Muscle of arm (tissue), 12 donors: ENCODE results near the gene RUSF1. TPM values are rescaled to one million over a fixed set of nuclear protein-coding genes. Genes with fewer than 3 reads are reported as not detected.
"Not testable (repeated sequence)": the region's sequence is repeated elsewhere in the genome, so short reads cannot be mapped to it uniquely, and the experiment has no call there.

ENCODE experiments used
- DNase-seq: peaks from one replicate; pipeline ENCODE4 v3.0.0-alpha.2; 2013
- polyA plus RNA-seq, 12 donors: library from polyadenylated mRNA; unstranded; fragments of 120-200 nt; gene quantifications; one replicate each; pipeline ENCODE4 v1.2.1, GENCODE V29; 2013; ENCODE audit not compliant: insufficient read length in 12 of 12

The RUSF1 gene
- polyA plus RNA-seq, 12 donors: 37.1 to 73.0 (median 45.6) TPM; not detected in 1

DNA sequence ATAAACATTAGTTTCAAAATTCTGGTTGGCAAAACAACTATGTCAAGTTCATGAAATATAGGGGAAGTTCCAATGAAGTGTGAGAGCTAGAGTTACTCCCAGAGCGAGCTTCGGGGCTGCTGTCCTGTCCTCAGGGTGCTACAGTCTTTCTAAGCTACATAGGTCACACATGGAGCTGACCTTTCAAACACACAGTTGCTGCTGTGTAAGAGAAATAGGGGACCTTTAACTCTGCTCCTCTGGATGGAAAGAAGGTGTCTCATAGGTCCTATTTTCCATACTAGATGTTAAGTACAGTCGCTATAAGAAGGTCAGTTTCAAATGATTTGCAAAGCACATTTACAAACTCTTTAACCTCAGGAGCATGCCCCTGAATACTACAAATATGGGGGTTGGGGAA lies 13.2 kb upstream of the RUSF1 start:
- no peak for DNase-seq

DNA sequence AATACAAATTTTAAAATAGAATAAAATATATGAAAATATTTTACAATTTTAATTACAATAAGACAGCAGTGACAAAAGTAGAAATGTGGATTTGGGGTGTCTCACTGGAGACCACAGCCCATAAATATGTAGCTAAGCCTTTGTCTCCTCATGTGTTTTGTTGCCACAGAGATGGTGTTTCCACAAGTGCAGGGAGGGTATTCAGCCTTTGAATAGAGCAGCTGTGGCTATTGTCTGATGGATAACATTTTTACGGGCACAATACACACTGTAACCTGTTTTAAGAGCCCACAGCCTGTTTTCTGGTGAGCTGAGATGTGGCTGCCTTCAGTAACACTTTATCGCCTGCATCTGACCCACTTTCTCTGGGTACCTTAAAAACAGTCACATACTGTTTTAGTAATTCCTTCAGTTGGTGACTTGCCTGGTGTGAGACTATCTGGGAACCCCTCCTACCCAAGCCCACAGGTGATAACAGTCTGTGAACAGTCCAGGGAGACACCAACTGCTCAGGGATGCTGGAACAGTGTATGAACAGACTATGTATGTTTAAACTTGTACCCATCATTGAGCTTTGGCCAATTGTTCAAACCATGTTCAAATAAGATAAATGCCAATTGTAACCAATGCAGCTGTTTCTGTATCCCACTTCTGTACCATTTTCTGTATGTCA lies 11.7 kb upstream of the RUSF1 start:
- no peak for DNase-seq

DNA sequence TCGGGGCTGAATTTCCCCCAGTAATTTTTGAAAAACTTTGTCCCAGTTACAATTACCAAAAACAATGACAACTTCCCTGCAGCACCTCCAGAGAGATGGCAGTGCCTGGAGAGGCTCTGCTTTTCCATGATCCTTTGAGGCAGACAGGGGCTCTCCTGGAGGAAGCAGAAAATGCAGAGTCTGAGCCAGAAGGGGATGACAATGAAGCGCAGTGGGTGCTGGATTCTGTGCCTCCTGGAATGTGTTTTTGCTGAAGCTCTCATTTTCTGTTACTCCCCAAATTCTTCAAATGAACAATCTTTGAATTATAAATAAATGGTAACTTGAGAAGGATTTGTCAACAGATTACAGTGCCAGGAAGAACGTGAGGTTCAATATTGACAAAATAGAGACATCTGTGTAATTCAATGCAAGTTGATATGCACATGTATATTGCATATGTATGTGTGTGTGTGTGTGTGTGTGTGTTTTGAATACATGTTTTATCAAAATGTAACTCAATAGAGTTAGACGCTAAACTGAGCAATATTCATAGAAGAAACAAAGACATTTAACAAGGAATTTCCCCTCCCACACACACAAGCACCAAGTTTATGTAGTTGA lies 9.7 kb upstream of the RUSF1 start:
- DNase-seq: no peak

DNA sequence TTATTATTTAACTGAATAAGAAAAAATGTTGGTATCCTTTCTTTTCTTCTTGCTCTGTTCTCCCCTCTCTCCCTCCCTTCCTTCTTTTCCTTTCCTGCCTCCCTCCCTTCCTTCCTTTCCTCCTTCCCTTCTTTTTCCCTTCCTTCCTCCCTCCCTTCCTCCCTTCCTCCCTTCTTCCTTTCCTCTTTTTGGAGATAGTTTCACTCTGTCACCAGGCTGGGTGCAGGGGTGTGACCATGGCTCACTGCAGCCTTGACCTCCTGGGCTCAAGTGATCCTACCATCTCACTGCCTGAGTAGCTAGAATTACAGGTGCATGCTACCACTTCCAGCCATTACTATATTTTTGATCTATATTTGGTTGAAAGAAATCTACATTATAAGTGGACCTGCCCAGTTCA lies 5.7 kb upstream of the RUSF1 start:
- no peak for DNase-seq

DNA sequence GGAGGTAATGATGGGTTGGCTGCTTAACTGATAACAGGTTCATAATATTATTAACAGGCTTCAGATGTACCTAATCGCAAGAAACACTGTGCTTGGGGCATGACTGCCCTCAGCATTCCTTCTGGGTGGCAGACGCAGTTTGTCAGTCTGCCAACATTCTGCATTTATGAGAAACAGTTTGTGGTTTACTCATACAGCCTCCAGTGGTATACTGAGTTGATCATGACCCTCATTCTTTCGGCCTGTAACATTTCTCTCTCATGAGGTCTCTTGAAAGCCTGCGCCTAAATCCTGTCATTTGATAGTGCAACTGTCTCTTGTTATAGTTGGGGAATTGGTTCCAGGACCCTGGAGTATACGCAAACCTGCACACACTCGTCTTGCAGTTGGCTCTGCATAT lies 4.9 kb upstream of the RUSF1 start:
- DNase-seq: no peak

DNA sequence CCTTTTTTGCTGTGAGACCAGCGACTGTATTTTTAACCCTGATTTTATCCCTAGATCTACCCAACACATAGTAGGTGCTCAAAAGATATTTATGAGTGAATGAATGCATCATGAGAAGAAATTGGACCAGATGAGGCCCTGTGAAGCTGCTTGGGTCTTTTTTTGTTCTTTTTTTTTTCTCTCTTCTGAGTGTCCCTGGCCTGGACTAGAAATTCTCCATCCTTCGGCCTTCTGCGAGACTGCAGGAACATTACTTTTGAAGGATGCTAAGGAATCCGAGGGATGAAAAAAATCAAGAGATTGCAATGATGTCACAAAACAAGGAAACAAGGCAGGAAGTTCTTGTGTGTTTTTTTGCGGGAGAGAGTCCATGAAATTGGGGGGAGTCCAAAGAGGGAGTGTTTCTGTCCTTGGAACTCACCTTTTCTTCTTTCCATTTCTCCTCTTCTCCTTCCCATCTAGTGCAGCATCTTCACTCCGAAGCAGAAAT lies 560 bp upstream of the RUSF1 start:
- peak; percentile 69 for DNase-seq

DNA sequence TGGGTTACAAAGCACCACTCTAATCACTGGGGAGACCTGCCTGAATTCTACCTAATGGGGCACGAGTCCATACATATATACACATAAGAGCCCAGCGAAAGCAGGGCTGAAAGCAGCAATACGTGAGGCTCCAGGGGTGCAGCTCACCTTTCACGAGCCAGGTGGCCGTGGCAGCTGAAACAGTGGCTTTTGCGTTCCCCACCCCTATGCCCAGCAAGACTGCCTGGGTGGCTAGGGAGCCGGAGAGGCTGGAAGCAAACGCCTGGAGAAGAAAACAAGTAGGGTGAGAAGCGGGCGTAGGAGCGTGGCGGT lies 618 bp downstream of the RUSF1 start:
- no peak for DNase-seq

DNA sequence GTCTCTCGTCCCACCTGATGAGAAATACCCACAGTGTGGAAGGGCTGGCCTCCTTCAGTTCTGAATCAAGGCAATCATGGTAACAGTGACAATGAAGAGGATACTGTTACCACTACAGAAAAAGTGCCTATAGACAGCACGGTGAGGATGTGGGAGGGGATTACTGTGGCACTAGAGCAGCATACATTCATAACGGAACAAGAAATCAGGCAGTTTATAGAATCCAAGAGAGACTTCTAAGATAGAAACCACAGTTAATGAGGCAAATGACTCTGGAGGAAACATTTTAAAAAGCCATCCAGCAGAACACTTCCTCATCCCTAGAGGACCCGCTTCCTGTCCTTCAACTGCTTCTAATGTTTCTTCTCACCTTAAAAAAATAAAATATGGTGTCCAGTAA lies 2.7 kb downstream of the RUSF1 start:
- no peak for DNase-seq

DNA sequence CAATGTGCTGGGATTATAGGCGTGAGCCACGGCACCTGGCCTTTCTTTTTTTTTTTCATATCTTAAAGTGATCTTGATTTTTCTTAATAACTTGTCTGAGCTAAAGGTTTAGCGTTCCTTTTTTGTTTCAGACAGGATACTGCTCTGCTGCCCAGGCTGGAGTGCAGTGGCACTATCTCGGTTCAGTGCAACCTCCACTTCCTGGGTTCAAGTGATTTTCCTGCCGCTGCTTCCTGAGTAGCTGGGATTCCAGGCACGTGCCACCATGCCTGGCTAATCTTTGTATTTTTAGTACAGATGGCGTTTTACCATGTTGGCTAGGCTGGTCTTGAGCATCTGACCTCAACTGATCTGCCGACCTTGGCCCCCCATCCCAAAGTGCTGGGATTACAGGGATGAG lies 4.0 kb downstream of the RUSF1 start:
- DNase-seq: no peak

DNA sequence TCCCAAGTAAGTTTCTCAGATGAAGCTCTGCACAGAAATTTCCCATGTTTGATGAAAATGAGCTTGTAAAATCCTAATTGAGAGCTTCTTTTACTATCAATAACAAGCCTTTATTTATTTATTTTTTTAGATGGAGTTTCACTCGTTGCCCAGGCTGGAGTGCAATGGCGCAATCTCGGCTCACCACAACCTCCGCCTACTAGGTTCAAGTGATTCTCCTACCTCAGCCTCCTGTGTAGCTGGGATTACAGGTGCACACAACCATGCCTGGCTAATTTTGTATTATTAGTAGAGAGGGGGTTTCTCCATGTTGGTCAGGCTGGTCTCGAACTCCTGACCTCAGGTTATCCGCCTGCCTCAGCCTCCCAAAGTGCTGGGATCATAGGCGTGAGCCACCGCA lies 4.6 kb downstream of the RUSF1 start:
- not testable (repeated sequence) for DNase-seq

DNA sequence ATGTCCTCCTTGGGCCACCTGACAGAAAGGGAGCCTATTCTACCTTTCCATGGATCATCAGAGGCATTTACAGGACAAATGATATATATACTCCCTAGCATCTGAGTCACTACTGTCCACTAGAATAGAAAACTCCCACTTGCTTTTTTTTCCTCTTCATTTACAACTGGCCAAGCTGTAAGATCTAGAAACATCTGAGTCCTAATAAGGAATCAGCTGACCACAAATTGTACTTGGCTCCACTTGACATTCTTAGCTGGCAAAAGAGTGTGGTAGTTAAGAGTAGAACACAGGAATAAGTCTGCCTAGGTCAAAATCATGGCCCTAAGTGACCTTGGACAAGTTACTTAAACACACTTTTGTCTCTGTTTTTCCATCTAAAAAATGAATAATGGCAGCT lies 5.2 kb downstream of the RUSF1 start:
- DNase-seq: no peak

DNA sequence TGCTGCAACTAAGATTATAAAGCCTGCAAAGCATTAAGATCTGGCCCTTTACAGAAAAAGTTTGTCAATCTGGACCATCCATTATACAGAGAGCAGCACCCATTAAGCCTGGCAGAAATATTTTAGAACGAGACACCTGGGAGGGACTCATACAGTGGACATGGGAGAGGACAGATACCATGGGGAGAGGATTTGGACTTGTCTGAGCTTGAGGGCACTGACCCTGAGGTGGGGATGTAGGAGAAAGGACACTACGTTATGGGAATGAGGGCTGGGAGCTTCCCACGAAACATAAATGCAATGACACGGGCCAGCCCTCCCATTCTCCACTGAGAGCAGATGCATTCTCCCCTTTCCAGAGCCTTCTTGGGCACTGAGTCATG lies 6.2 kb downstream of the RUSF1 start:
- DNase-seq: no peak

DNA sequence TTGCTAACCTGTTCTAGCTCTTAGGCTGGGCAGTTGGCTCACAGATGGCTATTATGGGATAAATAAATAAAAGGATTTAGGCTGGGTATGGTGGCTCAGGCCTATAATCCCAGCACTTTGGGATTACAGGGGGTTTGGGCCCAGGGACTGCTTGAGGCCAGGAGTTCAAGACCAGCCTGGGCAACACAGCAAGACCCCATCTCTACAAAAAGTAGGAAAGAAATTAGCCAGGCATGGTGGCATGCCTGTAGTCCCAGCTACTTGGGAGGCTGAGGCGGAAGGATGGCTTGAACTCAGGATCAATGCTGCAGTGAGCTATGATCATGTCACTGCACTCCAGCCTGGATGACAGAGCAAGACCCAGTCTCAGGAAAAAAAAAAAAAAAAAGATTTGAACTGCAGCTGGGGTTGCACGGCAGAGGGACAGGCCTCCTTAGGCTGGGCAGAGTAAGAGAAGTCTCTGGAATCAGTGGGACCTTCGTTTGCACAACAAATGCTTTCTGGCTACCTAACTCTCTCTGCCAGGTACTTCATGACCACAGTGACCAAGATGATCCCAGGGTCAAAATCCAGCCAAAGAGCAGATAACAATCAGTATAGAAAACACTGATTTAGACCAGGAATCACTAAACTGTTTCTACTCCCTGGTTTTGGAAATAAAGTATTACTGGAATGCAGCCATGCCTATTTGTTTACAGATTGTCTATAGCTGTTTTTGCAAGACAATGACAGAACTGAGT lies 6.8 kb downstream of the RUSF1 start:
- no peak for DNase-seq

DNA sequence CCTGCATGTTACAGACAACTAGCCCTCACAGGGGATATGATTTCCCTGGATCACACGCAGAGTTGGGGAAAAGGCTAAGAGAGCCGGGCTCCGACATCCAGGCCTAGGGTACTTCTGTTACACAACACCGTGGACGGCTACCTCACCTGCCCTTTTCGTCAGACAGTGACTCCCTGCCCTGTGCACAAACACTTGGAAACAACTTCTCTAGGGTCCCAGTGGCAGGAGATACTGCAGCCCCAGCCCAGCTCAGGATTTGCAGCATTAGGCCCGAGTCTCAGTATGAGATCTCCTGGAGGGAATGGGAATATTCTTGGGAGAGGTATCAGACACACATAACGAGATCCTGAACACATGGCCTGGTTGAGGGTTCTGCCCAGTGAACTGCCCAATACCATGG lies 8.3 kb downstream of the RUSF1 start:
- no peak for DNase-seq

DNA sequence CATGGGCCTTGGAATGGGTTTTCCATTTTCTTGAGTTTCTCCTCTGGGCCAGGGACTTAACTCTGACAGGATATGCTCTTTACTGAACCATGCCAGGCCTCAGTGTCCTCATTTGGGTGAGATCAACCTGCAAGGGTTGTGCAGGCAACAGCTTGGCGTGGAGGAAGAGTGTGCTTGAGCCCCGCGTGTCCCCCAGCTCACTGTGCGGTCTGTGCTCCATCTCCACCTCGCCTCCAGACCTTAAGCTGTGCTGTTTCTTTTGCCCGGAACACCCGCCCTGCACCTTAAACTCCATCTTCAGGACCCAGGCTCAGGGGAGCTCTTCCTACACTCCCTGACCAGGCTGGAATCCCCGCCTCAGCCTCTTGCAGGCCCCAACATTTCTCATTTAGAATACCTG lies 9.7 kb downstream of the RUSF1 start:
- no peak for DNase-seq

DNA sequence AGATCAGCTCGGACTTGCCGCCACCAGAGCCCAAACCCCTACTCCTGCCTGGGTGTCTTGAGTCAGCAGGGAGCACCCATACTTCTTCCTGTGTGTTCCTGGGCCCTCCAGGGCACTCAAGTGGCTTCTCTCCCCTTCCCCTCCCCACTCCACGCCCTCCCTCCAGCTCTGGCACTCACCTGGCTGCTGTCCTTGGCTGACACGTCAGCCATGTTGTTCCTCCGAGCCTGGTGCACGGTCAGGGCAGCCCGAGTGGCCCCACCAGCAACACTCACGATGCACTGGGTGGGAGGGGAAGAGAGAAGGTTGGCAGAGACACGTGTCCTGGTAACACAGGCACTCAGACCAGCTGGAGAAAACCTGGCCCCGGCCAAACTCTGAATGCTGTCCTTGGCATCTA lies 11.5 kb downstream of the RUSF1 start:
- DNase-seq: no peak

DNA sequence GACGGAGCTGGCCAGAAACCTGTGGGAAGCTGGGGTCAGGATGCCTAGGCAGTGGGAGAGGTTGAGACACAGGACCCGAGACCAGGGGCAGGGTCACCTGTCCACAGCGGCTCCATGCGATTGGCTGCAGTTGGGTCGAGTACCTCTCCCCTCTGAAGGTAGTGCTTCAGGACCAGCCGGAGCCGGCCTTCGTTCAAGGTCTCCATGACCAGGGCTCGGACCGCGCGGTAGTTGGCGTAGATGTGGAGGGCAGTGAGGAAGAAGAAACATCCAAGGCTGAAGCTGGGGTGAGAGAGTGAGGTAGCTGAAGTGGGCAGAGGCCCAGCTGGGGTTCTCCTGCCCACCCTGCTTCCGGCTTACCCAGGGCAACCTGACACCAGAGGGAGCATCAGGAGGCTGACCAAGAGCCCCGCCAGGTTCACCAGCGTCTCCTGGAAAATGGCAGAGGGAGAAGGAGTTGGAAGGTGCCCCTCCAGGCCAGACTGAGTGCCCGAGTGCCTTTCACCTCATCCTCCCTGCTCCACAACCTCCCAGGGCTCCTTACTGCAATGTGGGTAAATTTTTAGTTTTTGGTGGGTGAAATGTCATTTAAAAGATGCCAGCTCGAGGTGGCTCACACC lies 14.6 kb downstream of the RUSF1 start:
- no peak for DNase-seq

DNA sequence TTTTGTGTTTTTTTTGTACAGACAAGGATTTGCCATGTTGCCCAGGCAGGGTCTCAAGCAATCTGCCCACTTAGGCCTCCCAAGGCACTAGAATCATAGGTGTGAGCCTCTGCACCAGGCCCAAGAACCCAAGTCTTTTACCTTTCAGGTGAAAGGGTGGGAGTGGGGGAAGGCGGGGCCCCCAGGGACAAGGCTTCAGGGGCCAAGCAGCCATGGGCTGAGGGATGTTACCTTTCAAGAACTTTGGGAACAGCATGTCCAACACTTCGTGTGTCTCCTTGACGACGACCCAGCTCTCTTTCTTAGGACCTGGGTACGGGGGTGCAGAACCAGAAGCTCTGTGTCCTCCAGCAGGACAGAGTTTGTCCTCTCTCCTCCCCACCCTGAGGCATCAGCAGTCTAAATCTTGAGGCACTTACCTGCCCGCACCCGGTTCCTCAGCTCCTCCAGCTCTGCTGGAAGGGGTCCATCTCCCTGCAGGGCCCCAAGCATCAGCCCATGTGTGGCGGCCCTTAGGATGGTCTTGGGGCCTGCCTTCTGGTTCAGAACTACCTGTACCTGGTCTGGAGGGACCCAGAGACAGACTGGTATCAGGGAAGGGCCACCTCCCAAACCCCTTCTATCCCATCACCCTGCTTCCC lies 16.3 kb downstream of the RUSF1 start:
- DNase-seq: no peak

DNA sequence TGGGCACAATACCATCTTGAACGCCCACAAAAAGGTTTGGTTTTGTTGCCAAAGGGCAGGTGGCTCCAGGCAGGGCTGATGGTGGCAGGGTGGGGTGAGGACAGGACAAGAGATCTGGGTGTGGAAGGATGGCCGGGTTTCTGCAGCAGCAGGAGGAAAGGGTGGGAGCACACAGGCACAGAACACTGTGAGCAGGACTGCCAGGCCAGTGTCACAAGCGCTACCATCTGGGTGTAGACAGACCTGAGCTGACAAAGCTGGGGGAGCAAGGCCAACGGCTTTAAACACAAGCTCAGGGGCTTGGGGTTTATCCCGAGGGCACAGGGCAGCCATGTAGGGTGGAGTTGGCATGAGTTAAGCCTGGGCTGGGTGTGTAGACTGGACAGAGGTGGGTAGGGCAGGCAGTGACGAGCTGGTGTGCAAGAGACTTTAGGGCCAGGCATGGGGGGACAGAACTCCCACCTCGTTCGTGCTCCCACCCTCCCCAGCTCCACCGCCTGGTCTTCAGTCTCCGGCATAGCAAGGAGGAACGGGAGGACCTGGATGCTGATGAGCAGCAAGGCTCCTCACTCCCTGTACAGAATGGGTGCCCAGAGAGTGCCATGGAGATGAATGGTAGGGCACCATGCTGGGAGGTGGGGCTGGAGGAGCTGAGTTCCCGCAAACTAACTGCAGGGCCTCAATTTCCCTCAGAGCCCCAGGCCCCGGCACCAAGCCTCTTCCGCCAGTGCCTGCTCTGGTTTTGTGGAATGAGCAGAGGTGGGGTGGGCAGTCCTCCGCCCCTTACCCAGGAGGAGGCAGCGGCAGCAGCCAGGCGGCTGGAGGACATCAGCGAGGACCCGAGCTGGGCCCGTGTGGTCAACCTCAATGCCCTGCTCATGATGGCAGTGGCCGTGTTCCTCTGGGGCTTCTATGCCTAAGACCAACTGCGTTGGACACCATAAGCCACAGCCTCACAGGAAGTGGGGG lies 18.3 kb downstream of the RUSF1 start:
- no peak for DNase-seq

DNA sequence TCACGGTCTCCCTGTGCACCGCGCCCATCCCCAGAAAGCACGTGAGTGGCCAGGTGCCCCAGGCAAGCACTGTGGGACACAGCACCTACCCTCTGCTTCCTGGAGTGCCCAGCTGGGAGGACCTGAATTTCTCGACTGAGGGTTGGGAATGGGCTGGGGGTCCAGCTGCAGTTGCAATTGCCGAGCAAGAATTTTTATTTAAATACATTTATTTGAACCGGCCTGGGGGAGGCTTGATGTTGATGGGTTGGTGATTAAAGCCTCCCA lies 19.0 kb downstream of the RUSF1 start:
- no peak for DNase-seq

DNA sequence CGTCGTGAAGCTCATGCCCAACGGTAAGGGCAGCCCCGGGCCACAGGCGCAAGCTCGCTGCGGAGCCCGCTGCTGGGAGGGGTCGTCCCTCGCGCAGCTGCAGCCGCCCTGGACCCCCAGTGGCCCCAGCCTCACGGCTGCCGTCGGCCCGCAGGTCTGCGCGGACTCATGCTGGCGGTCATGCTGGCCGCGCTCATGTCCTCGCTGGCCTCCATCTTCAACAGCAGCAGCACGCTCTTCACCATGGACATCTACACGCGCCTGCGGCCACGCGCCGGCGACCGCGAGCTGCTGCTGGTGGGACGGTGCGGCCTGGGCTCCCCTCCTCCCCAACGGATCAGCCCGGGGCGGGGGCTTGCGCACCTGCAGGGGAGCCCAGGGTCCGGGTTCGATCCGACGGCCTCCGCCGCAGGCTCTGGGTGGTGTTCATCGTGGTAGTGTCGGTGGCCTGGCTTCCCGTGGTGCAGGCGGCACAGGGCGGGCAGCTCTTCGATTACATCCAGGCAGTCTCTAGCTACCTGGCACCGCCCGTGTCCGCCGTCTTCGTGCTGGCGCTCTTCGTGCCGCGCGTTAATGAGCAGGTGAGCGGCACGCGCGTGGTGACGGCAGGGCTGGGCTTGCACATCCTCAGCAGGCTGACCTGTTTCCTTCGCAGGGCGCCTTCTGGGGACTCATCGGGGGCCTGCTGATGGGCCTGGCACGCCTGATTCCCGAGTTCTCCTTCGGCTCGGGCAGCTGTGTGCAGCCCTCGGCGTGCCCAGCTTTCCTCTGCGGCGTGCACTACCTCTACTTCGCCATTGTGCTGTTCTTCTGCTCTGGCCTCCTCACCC lies 19.5 kb downstream of the RUSF1 start:
- DNase-seq: no peak
